HG03565 (cell line): ENCODE data around the gene SFXN1.
A peak's percentile ranks its signal among the peaks of the same experiment; 100 is the strongest.
"Not testable (repeated sequence)": the region's sequence is repeated elsewhere in the genome, so short reads cannot be mapped to it uniquely, and the experiment has no call there.

Experiments
- ATAC-seq: cut with Tn5 transposase; IDR thresholded peaks from one replicate; pipeline ENCODE4 v1.9.1; 2021; ENCODE audit warnings: mild to moderate bottlenecking, moderate library complexity; ENCODE audit not compliant: unreplicated experiment

SFXN1 gene

DNA sequence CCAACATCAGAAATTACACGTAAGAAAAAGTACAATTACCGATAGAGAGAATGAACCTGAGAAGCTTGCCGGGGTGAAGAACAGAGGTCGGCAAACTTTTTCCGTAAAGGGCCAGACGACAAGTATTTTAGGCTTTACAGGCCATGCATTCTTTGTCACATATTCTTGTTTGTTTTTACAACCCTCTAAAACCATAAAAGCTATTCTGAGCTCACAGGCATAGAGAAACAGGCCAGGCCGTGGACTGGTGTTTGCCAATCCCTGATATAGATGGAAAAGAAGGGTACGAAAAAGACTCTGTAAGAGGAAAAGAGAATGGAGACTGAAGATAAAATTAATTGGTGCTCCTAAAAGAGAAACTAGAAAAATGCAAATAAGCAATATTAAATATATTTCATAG, 15.4 kb downstream of the SFXN1 start:
- ATAC-seq: no peak

DNA sequence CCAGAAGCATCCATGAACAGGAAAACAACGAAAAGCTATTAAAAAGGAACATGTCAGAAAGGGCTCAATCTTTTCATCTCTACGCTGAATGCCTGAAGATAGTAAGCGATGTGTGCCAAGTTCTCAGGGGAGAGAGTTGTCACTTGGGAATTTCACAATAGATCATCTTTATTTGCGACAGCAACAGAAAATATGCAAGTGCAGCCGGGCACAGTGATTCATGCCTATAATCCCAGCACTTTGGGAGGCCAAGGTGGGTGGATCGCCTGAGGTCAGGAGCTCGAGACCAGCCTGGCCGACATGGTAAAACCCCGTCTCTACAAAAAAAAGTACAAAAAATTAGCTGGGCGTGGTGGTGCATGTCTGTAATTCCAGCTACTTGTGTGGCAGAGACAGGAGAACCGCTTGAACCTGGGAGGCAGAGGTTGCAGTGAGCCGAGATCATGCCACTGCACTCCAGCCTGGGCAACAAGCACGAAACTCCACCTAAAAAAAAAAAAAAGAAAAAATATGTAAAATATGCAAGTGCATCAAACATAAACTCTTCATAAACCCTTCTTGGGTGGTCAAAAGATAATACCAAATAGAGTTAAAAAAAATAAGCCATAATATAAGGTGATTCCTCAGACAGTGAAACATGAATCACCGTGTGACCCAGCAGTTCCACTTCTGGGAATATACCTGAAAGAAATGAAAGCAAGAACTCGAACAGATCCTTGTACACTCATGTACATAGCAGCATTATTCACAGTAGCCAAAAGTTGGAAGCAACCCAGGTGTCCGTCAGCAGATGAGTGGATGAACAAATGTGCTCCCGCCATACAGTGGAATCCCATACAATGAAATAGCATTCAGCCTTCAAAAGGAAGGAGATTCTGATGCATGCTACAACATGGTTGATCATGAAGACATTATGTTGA, 16.2 kb downstream of the SFXN1 start:
- ATAC-seq: no peak

DNA sequence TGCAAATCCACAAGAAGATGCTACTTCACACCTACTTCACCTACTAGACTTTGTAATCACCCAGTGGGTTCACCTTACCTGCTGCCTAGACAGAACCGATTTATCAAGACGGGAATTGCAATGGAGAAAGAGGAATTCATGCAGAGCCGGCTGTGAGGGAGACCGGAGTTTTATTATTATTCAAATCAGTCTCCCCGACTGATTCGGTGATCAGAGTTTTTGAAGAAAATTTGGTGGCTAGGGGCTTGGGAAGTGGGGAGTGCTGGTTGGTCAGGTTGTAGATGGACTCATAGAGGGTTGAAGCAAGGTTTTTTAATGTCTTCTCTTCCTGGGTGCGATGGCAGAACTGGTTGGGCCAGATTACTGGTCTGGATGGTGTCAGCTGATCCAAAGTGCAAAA, 23.4 kb downstream of the SFXN1 start:
- ATAC-seq: no peak

DNA sequence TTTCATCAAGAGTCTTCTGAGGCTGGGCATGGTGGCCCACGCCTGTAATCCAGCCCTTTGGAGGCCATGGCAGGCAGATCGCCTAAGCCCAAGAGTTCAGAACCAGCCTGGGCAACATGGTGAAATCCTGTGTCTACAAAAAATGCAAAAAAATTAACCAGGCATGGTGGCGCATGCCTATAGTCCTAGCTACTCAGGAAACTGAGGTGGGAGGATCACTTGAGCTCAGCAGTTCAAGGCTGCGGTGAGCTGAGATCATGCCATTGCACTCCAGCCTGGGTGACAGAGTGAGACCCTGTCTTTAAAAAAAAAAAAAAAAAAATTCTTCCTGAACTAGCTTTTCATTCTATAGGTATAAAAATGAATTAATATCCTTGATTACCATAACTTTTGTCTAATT, 29.3 kb downstream of the SFXN1 start:
- not testable (repeated sequence) for ATAC-seq

DNA sequence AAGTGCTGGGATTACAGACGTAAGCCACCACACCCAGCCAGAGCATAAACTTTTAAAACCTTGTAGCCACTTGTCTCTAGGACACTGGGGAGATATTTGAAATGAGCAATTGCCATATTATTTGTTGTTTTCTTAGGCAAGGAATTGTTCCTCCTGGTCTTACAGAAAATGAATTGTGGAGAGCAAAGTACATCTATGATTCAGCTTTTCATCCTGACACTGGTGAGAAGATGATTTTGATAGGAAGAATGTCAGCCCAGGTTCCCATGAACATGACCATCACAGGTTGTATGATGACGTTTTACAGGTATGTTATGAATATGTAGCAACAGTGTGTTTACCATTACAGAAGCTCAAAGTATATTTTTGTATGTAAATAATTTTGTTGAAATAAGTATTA, 30.5 kb downstream of the SFXN1 start:
- ATAC-seq: no peak

DNA sequence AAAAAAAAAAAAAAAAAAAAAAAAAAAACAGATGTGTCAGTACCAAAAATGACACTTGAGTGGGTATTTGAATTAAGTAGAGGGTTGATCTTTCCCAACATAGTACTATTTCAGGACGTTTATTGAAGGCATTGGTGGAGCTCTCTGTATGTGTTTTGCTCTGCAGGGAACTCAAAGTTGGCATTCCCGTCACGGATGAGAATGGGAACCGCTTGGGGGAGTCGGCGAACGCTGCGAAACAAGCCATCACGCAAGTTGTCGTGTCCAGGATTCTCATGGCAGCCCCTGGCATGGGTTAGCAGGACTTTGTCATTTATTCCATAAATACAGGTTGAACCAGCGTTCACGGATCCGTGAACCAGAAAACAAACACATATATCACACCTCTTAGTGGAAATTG, 34.9 kb downstream of the SFXN1 start:
- ATAC-seq: no peak

DNA sequence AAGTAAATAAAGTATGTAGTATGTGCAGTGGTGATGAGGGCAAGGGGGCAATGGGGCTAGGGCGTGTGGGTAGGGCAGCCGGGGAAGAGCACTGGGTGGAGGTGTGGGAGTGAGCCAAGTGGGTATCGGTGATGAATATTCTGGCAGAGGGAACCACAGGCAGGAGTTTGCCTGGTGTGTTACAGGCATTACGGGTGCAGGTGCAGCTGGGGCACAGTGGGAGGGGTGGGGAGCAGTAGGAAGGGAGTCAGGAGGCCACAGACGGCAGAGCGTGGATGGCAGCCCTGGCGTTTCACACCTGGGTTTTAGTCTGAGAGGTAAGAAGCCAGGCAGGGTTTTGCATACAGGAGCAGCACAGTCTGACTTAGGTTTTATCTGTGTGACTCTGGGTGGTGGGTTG, 35.4 kb downstream of the SFXN1 start:
- no peak for ATAC-seq

DNA sequence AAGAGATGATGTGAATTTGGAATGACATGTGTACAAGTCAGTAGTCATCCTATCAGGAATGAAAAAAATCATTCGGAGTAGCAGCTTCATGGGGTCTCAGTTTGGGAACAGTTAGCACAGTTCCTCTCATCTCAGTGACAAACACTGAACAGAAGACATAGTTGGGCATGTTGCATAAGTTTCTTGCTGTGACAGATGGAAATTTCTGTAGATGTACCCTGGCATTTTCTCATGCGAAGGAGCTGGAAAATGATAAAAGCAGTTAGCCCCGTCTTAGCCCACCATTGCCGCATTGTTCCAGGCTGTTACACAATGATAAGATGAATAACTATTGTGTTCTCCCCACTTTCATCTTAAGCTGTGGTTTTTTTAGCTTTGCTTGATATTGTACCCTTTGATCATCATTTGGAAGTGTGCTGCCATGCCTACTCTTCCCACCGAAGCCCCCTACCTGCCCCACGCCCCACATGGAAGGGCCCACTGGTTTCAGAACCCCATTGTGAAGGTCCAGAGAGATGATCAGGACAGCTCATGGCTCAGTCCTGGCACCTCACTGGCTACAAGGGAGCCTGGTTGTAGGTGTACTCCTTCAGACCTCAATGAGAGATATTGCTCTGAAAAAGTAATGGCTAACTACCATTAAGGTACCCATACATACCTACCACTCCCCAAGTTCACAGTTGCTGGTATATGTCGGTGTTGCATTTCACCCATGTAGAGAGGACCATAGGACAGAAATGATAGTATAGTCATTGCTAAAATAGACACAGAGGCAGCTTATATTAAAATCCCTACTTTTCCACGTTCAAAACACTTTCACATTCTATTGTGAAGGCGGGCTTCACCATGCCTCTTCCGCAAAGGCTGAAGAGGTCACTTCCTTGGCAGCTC, 38.8 kb downstream of the SFXN1 start:
- no peak for ATAC-seq

DNA sequence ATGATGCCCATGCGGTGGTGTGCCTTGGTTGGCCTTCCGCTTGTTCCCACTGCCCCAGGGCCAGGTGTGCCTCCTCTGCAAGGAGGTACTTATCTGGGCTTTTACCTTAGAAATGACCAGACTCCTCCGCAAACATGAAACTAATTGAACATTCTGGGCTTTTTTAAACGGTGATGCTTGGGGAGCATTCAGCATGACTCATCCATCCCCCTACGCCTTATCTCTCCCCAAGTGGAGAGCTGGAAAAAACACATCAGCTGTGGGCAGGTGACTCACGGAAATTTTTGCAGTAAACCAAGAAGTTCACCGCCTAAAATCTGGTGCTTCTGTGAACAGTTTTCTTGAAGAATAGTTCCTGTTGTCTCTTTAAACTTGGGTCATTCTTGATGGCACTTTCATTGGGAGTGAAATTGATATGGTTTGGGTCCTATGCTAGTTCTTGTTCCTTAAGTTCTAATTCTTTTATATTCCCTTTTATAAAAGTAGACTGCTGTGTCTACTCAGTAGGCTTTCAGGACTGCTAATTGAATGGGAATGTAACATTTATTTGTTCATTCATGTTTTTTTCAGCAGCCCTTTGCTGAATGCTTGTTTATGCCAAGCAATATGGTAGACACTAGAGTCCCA, 39.6 kb downstream of the SFXN1 start:
- ATAC-seq: no peak

DNA sequence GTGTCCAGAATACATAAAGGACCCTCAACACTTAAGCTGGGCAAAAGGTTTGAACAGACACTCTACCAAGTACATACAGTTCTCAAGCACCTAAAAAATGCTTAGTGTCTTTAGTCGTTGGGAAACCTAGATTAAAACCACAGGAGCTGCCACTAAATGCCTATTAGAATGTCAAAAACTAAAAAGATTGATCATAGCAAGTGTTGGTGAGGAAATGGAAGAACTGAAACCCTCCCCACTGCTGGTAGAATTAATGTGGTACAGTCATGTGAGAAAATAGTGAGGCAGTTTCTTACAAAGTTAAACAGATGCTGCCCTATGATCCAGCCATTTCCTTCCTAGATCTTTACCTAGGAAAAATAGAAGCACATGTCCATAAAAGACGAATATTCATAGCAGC, 40.6 kb downstream of the SFXN1 start:
- ATAC-seq: no peak

DNA sequence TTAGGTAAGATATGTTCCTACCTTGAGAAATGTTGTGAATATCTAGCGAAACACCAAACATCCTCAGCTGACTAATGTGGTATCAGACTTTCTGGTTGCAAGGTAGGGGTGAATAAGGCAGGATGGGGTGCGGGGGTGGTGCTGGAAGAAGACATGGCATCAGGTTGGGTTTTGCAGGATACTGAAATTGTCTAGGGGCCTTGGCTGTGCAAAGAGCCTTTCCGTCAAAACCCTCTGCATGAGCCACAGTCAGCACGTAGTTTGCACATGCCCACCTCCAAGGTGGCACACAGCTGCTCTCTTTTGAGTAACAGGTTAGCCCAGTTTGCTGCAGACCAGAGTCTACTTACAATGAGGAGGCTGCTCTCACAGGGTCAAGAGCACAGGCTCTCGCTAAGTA, 42.0 kb downstream of the SFXN1 start:
- ATAC-seq: no peak

DNA sequence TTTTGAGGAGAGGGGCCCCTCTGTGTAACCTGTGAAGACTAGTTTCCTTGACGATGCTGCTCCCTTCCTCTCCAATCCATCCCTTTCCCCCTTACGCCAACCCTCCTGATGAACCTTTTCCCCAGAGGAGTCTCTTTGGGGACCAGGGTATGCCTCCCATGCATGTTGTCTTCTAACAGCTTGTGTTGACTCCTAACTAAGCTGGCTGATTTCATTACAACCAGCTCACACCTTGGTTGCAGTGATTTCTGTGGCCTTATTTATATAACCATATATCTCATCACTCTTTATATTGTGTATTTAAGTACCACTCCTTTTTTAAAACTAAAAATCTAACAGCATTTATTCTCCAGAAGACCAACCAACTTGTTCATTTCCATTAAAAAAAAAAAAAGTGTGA, 42.5 kb downstream of the SFXN1 start:
- ATAC-seq: no peak

DNA sequence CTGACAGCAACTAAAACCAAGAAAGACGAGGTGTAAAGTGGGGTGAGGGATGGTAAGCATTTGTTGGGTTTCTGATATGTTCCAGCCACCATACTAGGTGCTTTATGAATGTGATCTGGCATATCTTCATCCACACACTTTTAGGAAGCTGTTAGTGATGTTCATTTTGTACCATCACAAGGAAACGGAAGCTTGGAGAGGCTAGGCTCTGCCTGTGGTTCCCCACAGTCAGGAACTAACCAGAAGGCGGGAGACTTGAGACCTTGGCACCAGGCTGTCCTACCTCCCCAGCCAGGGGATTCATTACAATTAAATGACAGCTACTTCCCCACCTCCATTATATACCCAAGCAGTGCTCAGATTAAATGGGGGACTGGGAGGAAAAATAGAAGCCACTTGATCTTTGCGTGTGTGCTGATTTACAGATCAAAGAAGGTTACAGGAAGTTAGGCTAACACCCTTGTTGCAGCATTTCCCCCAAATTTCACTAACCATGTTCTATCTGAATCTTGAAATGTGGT, 43.0 kb downstream of the SFXN1 start:
- no peak for ATAC-seq

DNA sequence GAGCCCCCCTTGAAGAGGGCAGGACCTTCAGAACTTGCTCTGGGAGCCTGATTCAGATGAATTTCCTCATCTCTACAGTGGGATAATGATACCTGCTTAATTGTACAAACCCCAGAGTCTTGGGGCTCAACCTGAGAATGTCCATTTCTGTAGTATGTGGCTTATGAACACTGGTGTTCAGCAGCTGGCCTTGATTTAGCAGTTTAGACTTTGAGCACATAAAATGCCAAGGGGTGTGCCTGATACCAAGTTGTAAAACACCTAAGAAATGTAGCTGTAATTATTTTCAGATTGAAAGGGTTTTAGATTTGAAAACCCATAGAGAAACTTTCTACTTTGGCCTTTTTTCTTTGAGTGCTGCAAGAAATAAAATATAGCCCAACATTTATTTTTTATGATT, 44.9 kb downstream of the SFXN1 start:
- ATAC-seq: no peak

DNA sequence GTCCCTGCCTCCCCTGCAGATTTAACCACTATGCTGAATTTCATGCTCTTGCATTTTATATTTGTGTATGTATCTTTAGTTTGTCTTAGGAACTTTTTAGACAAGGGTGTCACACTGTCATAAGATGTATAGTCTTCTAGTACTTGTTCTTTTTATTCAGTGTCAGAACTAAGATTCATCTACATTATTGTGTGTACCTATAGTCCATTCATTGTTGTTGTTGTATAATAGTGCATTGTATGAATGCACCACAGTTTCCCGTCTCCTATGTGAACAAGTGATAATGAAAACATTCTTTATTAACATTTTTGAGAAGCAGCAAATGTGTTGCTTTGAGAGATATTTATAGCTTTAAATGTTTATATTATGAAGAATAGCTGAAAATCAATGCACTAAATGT, 45.9 kb downstream of the SFXN1 start:
- no peak for ATAC-seq

DNA sequence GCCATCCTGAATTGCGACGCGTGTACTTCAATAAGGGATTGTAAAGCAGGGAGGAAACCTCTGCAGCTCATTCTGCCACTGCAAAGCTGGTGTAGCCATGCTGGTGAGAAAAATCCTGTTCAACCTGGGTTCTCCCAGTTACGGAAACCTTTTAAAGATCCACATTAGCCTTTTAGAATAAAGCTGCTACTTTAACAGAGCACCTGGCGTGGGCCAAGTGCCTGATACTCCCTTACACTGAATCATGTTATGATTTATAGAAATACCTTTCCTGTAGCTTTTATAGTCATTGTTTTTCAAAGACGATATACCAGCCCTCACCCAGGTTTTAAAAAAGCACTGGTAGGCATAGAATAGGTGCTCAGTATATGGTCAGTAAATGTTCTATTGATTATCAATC, 48.3 kb downstream of the SFXN1 start:
- no peak for ATAC-seq

DNA sequence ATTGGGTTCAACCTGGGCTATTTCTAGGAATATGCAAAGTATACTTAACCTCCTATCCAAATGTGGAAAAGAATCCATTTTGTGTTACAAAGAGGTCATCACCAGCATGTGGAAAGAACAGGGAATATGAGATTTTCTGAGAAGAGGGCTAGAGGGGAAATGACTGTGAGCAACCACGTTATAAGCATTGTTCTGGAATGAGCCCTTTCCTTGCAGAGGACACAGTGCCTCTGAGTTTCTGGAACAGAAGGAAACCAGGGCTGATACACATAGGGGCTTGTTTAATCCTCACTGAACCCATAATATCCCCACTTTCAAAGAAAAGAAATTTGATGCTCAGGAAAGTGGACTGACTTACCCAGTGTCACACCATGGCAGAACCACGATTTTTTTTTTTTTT, 53.0 kb downstream of the SFXN1 start:
- ATAC-seq: no peak

DNA sequence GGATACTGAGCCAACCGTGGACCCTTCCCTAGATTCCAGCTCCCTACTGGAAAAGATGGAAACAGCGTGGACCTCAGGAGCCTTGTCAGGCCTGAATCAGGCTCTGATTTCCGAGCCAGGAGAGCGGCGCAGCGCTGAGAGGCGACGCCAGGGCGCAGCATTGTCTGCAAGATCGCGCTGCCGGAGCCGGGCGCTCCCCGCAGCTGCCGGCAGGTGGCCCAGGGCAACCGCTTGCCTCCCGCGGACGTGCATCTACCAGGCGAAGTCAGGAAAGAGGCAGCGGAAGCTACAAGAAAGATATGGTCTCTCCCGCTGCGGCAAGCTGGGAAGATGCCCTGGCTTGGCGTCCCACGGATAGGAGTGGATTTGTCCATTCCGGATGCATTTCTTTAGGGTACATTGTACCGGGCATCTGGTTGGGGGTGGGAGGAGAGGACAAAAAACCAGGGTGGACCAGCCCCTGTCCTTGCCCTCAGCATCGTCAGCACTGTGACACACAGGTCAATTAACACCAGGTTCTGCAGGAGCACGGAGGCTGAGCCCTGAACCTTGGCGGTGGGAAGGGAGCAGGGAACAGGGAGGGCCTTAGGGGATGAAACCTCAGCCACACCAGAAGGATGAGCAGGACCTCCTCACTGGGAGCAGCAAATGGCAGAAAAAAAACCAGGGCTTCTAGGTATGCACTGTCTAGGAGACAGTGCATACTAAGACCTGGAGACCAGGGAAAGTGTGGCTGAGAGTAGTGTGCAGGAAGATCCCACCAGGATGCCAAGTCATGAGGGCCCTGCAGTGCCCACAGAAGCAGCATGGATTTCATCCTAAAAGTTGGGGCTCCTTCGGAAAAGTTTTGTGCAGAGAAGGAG, 55.9 kb downstream of the SFXN1 start:
- ATAC-seq: peak; percentile 97

DNA sequence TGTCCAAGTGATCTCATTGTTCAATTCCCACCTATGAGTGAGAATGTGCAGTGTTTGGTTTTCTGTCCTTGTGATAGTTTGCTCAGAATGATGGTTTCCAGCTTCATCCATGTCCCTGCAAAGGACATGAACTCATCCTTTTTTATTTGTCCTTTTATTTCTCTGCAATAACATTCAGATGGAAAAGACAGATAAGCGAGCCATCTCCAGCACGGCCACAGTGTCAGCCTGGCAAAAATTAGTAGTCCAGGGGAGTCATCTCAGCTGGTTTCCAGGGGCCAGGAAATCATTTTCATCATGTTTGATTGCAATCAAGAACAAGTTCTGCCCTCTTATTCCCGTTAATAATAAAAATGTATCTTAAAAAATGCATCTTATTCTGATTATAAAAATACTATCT, 57.0 kb downstream of the SFXN1 start:
- not testable (repeated sequence) for ATAC-seq

DNA sequence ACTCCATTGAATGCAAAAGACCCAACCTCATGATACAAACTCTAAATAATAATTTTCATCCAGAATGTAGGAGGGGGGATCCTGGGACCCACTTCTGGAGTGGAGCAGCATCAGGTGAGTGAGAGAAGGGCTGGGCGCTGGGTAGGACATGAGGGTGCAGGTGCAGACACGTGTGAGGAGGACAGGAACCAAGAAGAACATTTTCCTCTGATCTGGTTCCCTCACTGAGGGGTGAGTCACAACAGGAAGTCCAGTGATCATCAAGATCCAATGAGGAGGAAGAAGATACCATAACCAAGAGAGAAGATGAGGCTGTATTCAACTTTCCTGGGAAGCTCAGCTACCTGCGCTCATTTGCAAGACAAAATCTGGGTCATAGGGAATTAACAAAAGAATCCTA, 57.4 kb downstream of the SFXN1 start:
- ATAC-seq: no peak
